Body of pancreas (tissue), 4 donors: ENCODE measurements around the gene PRSS21. TPM values are rescaled to one million over a fixed set of nuclear protein-coding genes. Genes with fewer than 3 reads are reported as not detected.

Experiments
- ATAC-seq: fragments of 150-250 bp; one replicate; pipeline ENCODE4 v1.9.1; 2016
- DNase-seq, 4 donors: peaks; one replicate each; pipeline ENCODE4 v3.0.0-alpha.2; 2019
- H3K27ac ChIP-seq, 4 donors: fragments of 200-600 bp; sonication (generic); 1 replicate in 3 of 4; 2 replicates in 1 of 4; pipeline versions ENCODE4 v1.5.1 to v1.6.1; 2016 to 2019; ENCODE audit warnings: mild to moderate bottlenecking in 1 of 4, mixed read lengths in 1 of 4, moderate library complexity in 1 of 4
- H3K27me3 ChIP-seq, 2 donors: fragments of 200-600 bp; sonication (generic); one replicate each; pipeline ENCODE4 v1.6.0; 2016; ENCODE audit warnings: mild to moderate bottlenecking in 1 of 2
- H3K36me3 ChIP-seq, 2 donors: fragments of 200-600 bp; sonication (generic); replicated peaks in 1 of 2; 2 replicates each; pipeline ENCODE4 v1.5.1; 2016; ENCODE audit warnings: low read depth in 2 of 2; ENCODE audit not compliant: insufficient read depth in 1 of 2
- H3K4me1 ChIP-seq: fragments of 200-600 bp; sonication (generic); one replicate; pipeline ENCODE4 v1.6.0; 2016
- H3K4me3 ChIP-seq, 2 donors: fragments of 200-600 bp; sonication (generic); 1 replicate in 1 of 2; 2 replicates in 1 of 2; pipeline ENCODE4 v1.5.1; 2016 to 2019
- H3K9me3 ChIP-seq, 3 donors: fragments of 200-600 bp; sonication (generic); 1 replicate in 2 of 3; 2 replicates in 1 of 3; pipeline ENCODE4 v1.5.1; 2016
- POLR2A ChIP-seq, 3 donors: fragments of 450-650 bp; IDR thresholded peaks; one replicate each; pipeline ENCODE4 v1.6.1; 2016; ENCODE audit warnings: antibody characterized with exemption in 3 of 3, mild to moderate bottlenecking in 2 of 3
- WGBS, 2 donors: methylation state at CpG; one replicate each; pipeline ENCODE4 v1.1.5; 2017; 5-methylcytosine and 5-hydroxymethylcytosine counted together
- intact Hi-C: fragments of 100-400 bp; cut with DNase I; formaldehyde crosslinking; loops from one replicate; pipeline ENCODE4 v1.15.1; 2023
- total RNA-seq, 2 donors: library from RNA; depleted of rRNA; stranded (reverse); fragments of >200 nt; gene quantifications; one replicate each; pipeline ENCODE4 v1.1.0, GENCODE V29; 2016
- TF ChIP-seq, protein P1 (sequence below), 7 experiments: fragments of 450-650 bp in 4 of 7; fragments of 200-600 bp in 3 of 7; sonication (generic) in 3 of 7; IDR thresholded peaks; one replicate each; pipeline ENCODE4 v1.5.1; 2016 to 2019; ENCODE audit warnings: antibody characterized with exemption in 7 of 7

The PRSS21 gene
- total RNA-seq, 2 donors from 2014 or later: 0.66 to 1.6 TPM

DNA sequence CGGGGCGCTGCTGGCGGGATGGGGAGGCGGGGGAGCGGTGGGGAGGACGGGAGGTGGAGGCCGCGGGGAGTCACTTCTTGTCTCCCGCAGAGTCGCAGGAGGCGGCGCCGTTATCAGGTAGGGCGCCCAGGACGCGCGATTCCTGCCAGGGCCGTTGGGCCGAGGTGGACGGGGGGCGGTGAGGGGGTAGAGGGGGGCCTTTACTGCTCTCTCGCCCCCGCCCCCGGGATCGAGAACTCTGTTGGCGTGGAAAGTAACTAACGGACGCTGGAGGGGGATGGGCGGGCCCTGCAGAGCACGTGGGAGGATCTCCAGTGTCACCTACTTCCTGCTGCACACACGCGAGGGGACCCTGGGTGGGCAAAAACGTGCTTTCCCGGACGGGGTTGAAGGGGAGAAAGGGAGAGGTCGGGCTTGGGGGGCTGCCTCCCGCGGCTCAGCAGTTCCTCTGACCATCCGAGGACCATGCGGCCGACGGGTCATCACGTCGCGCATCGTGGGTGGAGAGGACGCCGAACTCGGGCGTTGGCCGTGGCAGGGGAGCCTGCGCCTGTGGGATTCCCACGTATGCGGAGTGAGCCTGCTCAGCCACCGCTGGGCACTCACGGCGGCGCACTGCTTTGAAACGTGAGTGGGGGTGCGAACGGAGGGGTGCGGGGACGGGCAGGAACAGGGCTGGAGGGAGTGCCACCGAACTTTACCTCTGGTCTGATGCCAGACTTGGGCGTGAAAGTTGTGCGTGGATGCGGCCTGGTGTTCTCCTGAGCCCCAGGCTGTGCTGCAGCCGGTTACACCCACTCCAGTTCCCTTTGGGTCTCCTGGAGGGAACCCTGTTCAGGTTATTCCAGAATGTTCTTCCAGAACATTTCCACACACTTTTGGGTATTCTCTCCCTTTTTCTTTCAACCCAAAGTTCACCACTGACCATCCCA lies 569 bp downstream of the PRSS21 start:
- H3K4me3 ChIP-seq: no peak overlapping the region
- DNase-seq (peak in 1 of 4 donors; percentile 2), ATAC-seq (peak; percentile 15)
- WGBS, 2 donors: 68 to 73% methylated on average over 54 to 68 of the region's 68 CpGs
- TF ChIP-seq POLR2A (IDR thresholded peaks at IDR 0.05): no peak
- TF ChIP-seq, protein P1, sequence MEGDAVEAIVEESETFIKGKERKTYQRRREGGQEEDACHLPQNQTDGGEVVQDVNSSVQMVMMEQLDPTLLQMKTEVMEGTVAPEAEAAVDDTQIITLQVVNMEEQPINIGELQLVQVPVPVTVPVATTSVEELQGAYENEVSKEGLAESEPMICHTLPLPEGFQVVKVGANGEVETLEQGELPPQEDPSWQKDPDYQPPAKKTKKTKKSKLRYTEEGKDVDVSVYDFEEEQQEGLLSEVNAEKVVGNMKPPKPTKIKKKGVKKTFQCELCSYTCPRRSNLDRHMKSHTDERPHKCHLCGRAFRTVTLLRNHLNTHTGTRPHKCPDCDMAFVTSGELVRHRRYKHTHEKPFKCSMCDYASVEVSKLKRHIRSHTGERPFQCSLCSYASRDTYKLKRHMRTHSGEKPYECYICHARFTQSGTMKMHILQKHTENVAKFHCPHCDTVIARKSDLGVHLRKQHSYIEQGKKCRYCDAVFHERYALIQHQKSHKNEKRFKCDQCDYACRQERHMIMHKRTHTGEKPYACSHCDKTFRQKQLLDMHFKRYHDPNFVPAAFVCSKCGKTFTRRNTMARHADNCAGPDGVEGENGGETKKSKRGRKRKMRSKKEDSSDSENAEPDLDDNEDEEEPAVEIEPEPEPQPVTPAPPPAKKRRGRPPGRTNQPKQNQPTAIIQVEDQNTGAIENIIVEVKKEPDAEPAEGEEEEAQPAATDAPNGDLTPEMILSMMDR (IDR thresholded peaks at IDR 0.05): no peak
- intact Hi-C loops: no loop called here
- H3K9me3 ChIP-seq: no peaks in the 10 kb centered on the region
- H3K27ac ChIP-seq: no peak overlapping the region
- H3K27me3 ChIP-seq: no peaks in the 10 kb centered on the region
- no peaks in the 10 kb centered on the region for H3K36me3 ChIP-seq
- H3K4me1 ChIP-seq: peaks cover 5% of the 10 kb centered on the region

GRCh38 chr16:2818272-2818876 lies 1.3 kb downstream of the PRSS21 start:
- no peak for ATAC-seq
- WGBS, 2 donors: 68 to 72% methylated on average over 10 of the region's 10 CpGs
- Histone ChIP-seq H3K9me3 (no peaks in the 10 kb centered on the region), H3K4me3 (no peak overlapping the region), H3K4me1 (peaks cover 5% of the 10 kb centered on the region), H3K27me3 (no peaks in the 10 kb centered on the region), H3K27ac (no peak overlapping the region), H3K36me3 (no peaks in the 10 kb centered on the region)
- peak in 1 of 4 donors; percentile 3 for DNase-seq
- intact Hi-C loops: no loop called here
- TF ChIP-seq, protein P1 (IDR thresholded peaks at IDR 0.05): no peak
- no peak for TF ChIP-seq POLR2A (IDR thresholded peaks at IDR 0.05)

- no peak overlapping the region for H3K27ac ChIP-seq
- no peaks in the 10 kb centered on the region for H3K27me3 ChIP-seq
- DNase-seq: peak in 1 of 4 donors; percentile 0
- WGBS, 2 donors: 74 to 79% methylated on average over 17 to 18 of the region's 18 CpGs
- no peaks in the 10 kb centered on the region for H3K36me3 ChIP-seq
- intact Hi-C loops: no loop called here
- peaks cover 5% of the 10 kb centered on the region for H3K4me1 ChIP-seq
- ATAC-seq: no peak
- H3K9me3 ChIP-seq: no peaks in the 10 kb centered on the region
- no peak overlapping the region for H3K4me3 ChIP-seq
- TF ChIP-seq POLR2A (IDR thresholded peaks at IDR 0.05): no peak
- TF ChIP-seq, protein P1 (IDR thresholded peaks at IDR 0.05): no peak
These were observed 2.3 kb downstream of the PRSS21 start for GRCh38 chr16:2819179-2819938.

GRCh38 chr16:2819939-2820835 lies 3.1 kb downstream of the PRSS21 start:
- intact Hi-C loops: no loop called here
- no peaks in the 10 kb centered on the region for H3K9me3 ChIP-seq
- H3K27ac ChIP-seq: no peak overlapping the region
- no peaks in the 10 kb centered on the region for H3K27me3 ChIP-seq
- no peak for ATAC-seq
- peaks cover 5% of the 10 kb centered on the region for H3K4me1 ChIP-seq
- no peaks in the 10 kb centered on the region for H3K36me3 ChIP-seq
- H3K4me3 ChIP-seq: no peak overlapping the region
- 61% methylated on average over 17 of the region's 17 CpGs; no CpG with 5 or more reads in 1 of the 2 donors for WGBS, 2 donors
- no peak for TF ChIP-seq POLR2A (IDR thresholded peaks at IDR 0.05)
- TF ChIP-seq, protein P1 (IDR thresholded peaks at IDR 0.05): no peak
- DNase-seq: no peak
